GM19240 (cell line): Measurements from ENCODE around the gene CRB3.

Experiments used
- DNase-seq: peaks from one replicate; pipeline ENCODE4 v3.0.0; 2011; ENCODE audit warnings: low spot score; ENCODE audit not compliant: insufficient read length

CRB3 gene

GRCh38 chr19:6431891-6432290 lies 32.2 kb upstream of the CRB3 start:
- no peak for DNase-seq

DNA sequence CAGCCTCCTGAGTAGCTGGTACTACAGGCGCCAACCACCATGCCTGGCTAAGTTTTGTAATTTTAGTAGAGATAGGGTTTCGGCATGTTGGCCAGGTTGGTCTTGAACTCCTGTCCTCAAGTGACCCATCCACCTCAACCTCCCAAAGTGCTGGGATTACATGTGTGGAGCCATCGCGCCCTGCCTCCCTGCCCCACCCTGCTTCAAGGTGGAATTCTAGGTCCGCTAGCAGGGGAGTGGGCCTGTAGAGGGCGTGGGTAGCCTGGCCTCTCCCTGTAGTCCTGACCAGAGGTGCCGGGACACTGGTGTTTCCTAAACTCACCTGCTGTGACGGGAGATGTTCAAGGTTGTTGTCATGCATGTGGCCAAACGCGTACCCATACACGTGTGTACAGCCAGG lies 30.9 kb upstream of the CRB3 start:
- no peak for DNase-seq

GRCh38 chr19:6433663-6434062 lies 30.4 kb upstream of the CRB3 start, which contains the start of gene SLC25A41:
Gene SLC25A41, minus strand, starts transcription at chr19:6433763. Its CDS starts 70 bp downstream, at chr19:6433693.
- DNase-seq: no peak

- no peak for DNase-seq
Observed at GRCh38 chr19:6439743-6440142, 24.3 kb upstream of the CRB3 start.

- DNase-seq: no peak
Observed at GRCh38 chr19:6440905-6441304, 23.2 kb upstream of the CRB3 start.

DNA sequence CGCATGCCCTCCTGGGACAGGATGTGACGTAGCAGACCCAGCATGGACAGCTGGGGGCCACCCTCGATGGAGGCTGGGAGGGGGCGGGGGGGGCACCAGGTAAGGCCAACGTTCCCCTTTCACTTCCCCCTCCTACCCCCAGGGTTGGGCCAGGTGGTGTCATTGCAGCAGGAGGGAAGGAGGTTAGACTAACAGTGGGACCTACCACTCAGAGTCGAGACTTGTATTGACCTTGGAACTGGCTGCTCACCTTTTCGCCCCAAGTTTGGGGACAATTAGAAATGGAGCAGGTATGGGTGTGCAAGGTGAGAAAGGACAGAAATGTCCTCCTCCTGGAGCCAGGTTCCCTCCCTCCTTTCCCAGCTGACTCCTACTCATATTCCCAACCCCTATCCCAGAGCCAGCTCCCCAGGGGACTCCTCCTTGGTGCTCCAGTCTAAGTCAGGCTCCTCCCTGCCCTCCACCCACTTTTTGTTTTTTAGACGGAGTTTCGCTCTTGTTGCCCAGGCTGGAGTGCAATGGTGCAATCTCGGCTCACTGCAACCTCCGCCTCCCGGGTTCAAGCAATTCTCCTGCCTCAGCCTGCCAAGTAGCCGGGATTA lies 21.9 kb upstream of the CRB3 start:
- DNase-seq: no peak

DNA sequence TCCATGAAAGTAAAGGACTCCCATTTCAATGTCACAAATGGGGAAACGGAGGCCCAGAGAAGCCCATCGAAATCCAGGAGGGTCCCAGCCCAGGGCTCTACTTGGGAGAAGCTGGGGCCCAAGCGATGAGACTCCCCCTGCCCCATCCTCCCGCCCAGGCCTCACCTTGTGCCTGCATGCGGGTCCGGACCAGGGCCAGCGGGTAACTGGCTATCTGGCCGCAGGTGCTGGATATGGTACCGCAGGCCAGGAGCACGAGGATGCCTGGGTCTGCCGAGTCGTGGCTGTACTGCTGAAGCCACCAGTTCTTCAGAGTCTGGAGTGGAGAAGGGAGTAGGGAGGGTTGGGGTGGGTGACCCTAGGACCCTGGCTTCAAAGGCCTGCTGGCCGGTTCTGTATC lies 20.1 kb upstream of the CRB3 start:
- DNase-seq: no peak

GRCh38 chr19:6446452-6446851 lies 17.6 kb upstream of the CRB3 start:
- DNase-seq: no peak

DNA sequence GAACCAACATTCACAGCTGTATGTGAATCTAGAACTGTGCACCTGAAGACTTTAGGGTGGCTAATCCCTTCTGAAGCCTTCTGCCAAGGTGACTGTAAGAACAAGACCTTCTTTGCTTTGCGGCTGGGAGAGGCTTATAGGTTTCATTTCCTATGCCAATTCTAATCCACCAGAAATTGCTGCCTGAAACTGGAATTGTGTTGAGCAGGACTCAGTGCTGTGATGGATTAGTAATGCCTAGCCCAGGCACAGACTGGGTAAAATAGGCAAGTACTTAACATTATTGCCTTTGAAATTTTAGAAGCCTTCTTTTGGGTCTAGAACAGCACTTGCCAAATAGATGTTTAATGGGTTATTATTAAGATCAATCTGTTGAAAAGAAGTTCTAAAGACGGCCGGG lies 16.0 kb upstream of the CRB3 start:
- DNase-seq: no peak

- DNase-seq: no peak
Observed at GRCh38 chr19:6450166-6450565, 13.9 kb upstream of the CRB3 start.

DNA sequence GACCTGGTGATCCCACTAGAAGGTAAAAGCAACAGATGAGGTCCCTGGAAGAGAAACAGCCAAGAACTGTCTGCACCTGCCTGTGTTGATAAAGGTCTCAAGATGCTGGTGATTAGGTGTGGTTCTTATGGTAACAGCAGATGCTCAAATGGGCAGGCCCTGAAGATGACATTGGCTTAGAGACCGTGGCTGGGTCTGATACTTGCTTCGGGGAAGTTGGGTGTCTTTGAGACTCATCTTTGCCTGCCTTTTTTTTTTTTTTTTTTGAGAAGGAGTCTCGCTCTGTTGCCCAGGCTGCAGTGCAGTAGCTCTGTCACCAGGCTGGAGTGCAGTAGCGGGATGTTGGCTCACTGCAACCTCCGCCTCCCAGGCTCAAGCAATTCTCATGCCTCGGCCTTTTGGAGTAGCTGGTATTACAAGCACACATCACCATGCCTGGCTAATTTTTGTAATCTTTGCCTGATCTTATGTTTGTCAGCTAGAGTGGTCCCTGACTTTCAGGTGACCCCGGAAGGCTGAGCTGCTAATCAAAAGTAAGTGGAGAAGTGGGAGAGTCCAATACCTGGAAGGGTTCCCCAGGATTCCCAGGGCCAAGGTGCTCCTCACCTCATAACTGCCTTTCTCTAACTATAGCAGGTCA lies 12.4 kb upstream of the CRB3 start:
- no peak for DNase-seq

DNA sequence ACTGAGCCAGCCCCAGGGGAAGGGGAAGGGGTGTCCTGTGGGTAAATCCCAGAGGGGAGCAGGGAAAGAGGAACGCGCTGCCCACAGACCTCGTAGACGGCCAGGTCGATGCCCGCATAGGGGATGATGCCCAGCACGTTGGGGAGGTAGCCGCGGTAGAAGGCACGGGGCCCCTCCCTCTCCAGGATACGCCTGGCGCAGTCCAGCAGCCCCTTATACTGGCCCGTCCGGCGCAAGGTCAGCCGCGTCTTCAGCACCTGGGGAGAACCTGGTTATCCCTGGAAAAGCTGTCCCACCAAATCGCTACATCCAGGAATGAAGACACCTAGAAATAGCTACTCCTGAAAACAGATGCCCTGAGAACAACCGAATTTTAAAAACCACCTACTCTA lies 11.9 kb upstream of the CRB3 start:
- DNase-seq: no peak

DNA sequence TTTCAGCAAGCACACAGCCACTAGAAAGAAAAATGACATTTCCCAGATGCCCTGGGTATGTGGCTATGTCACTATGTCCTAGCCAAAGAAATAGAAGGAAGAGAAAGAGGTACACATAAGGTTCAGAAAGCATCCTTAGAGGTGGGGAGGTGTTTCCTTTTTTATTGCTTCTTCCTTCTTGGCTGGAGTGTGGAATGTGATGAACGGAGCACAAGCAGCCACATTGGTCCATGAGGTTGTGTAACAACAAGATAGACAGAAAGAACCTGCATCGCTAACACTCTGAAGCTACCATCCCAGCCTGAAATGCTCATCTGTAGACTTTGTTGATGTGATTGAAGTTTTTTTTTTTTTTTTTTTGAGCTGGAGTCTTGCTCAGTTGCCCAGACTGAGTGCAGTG lies 11.2 kb upstream of the CRB3 start:
- DNase-seq: no peak

- no peak for DNase-seq
Observed at GRCh38 chr19:6453951-6454565, 10.0 kb upstream of the CRB3 start.

DNA sequence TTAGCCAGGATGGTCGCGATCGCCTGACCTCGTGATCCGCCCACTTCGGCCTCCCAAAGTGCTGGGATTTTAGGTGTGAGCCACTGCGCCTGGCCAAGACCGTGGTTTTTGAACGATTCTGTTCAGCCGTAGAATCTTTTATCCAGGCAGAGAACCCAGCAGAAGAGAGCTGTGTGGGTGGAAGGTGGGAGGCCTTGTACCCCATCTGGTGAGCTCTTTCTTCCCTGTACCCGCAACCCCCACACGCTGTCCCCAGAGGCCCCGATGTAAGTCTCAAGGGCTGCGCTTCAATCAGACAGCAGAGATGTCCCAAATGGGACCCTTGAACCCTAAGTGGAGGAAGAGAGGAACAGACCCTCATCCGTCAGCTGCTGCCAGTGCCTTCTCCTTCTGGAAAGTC lies 8.1 kb upstream of the CRB3 start:
- DNase-seq: no peak

DNA sequence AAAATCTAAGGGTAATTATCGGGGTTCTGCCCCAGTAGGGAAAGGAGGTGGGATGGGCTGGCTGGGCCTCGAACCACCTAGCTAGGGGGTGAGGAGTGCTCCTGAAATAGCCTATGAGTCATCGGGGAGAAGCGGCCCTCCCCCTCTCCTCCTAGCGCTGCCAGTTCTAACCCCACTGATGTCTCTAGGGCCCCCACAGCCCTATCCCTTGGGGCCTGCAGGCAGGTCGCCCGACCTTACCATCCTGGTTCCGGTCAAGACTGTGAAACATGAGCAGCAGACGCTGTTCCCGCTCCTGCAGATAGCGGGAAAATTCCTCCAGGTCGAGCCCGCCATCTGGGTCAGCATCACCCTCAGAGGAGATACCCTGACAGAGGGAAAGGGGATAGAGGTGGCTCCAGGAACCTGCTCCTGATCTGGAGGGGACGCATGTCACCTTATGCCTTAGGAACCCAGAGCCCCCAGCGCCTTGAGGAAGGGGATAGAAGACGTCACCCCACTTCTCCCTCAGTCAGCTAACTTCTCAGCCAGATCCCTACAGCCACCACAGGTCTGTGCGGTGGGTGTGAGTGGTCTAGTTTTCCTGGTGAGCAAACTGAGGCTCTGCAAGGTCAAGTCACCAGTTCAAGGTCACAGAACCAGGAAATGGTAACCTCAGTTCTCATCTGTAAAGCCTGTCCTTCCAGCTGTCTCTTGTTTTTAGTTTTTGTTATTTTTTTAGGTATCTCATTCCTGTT lies 5.9 kb upstream of the CRB3 start:
- no peak for DNase-seq

DNA sequence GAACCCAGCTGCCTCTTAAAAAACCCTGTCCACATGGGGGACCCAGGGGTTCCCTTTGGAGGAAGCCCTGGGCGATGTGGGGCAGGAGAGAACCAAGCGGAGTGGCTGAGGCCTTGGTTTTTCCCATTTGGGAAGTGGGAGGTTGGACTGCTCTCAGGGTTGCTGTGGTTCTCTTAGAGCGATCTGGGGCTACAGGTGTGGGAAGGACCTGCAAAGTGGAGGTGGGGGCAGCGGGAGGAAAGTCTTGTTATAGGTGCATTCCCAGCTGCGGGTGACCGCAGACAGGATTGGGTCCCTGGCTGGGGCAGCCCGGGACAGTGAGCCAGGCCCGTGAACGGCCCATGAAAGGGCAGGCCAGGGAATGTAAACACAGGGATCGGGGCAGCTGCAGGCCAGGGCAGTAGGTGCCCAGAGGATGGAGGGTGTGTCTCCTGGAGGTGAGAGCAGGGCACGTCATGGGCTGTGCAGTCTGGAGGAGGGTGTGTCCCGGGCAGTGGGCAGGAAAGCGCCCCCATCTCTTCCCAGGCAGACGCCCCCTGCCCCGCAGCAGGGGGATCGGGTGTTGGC lies 5.3 kb upstream of the CRB3 start:
- no peak for DNase-seq

DNA sequence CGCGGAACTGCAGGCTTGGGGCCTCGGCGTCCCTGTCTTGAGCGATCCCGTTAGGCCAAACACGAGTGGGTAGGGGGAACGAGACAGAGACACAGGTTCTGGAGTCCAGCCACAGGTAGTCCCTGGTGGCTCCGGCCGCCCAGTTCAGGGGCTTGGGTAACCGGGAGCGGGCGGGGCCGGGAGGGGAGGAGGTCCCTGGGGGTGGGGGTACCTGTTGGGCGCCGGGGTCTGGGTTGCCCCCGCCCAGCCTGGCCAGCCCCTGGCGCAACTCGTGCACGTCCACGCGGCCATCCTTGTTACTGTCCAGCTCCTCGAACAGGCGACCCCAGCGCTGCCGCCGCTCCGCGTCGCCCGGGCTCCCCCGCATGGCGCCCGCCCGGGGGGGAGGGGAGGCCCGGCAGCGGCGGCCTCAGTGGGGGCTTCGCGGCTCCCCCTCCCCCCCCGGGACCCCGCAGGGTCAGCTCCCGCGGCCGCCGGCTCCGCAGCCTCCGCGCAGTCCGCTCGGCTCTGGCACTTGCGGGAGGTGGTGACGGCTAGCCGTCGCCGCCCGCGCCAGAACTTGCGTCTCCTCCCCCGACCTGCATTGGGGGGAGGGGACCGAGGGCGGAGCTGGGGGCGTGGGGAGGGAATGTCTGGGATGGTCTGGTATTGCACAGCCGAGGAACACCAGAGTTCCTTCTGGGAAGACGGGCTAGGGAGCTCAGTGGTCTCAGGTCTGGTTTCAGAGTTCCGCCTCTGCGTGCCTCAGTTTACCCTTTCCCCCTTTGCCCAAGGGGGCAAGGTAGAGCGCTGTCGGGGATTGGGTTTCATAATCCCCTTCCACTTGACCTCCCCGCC lies 4.6 kb upstream of the CRB3 start, which contains the start of gene SLC25A23:
Gene SLC25A23, minus strand, starts transcription at position 531 of the 837 bp plus-strand sequence. Its CDS starts 164 bp downstream, at position 367.
- peak; percentile 75 for DNase-seq

GRCh38 chr19:6460099-6460884 lies 3.8 kb upstream of the CRB3 start:
- peak; percentile 94 for DNase-seq

DNA sequence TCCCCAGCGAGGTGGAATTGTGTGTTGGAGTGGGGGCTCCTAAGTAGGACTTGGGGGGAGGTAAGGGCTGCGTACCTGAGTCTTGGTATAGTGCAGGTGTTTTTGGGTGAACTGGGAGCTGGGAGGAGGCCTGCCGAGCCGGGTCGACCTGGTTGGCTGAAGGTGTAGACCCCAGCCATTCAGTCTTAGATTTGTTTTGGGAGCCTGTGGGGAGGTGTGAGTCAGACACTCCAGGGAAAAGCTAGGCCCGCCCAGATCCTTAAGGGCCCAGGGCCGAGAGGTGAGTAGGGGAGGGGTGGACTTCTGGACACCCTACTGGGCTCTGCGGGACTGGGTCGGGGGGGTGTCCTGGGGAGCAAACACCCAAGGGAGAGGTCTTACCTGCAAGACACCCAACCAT lies 935 bp downstream of the CRB3 start:
- DNase-seq: no peak
